CD8-positive, alpha-beta memory T cell (primary cell): ENCODE measurements around the gene TMEM256. TPM values are rescaled to one million over a fixed set of nuclear protein-coding genes. Genes with fewer than 3 reads are reported as not detected.
A peak's percentile ranks its signal among the peaks of the same experiment; 100 is the strongest.
"Not testable (repeated sequence)": the region's sequence is repeated elsewhere in the genome, so short reads cannot be mapped to it uniquely, and the experiment has no call there.

Source experiments
- CTCF ChIA-PET: fragments of 350-600 bp; sonication (Branson Sonifier 250); formaldehyde crosslinking; loops from one replicate; lab custom pipeline; 2021; ENCODE audit warnings: antibody characterized with exemption; lab: Charles Lee
- POLR2A ChIA-PET: fragments of 350-600 bp; sonication (Branson Sonifier 250); formaldehyde crosslinking; loops from one replicate; lab custom pipeline; 2021; ENCODE audit warnings: antibody characterized with exemption; lab: Charles Lee
- DNase-seq, 5 donors: peaks; one replicate each; pipeline versions ENCODE4 v3.0.0 to v3.0.0-alpha.2; 2020 to 2022; ENCODE audit warnings: mixed read lengths in 1 of 5
- H3K27ac ChIP-seq: one replicate; pipeline ENCODE4 v1.7.0; 2013; ENCODE audit warnings: low read depth, mild to moderate bottlenecking, low read length, moderate library complexity
- H3K27me3 ChIP-seq: 2 replicates; pipeline ENCODE4 v1.7.0; 2013; ENCODE audit warnings: low read length, mild to moderate bottlenecking; ENCODE audit not compliant: insufficient read depth, poor library complexity, severe bottlenecking
- H3K36me3 ChIP-seq: 2 replicates; pipeline ENCODE4 v1.7.0; 2013; ENCODE audit warnings: mild to moderate bottlenecking, low read length, moderate library complexity; ENCODE audit not compliant: insufficient read depth
- H3K4me1 ChIP-seq: 2 replicates; pipeline ENCODE4 v1.7.0; 2013; ENCODE audit warnings: mild to moderate bottlenecking, low read length, moderate library complexity; ENCODE audit not compliant: insufficient read depth
- H3K4me3 ChIP-seq: 2 replicates; pipeline ENCODE4 v1.7.0; 2013; ENCODE audit warnings: mild to moderate bottlenecking, low read length
- H3K9me3 ChIP-seq: 2 replicates; pipeline ENCODE4 v1.7.0; 2013; ENCODE audit warnings: mild to moderate bottlenecking, low read length
- H3K27ac Mint-ChIP-seq, 8 donors: one replicate each; pipeline ENCODE4 v1.8.0; 2020 to 2021; ENCODE audit warnings: mixed read lengths in 8 of 8, mild to moderate bottlenecking in 6 of 8, inconsistent platforms in 3 of 8, moderate library complexity in 3 of 8
- H3K27me3 Mint-ChIP-seq, 2 donors: one replicate each; pipeline ENCODE4 v1.8.0; 2020 to 2021; ENCODE audit warnings: mixed read lengths in 2 of 2, mild to moderate bottlenecking in 1 of 2, moderate library complexity in 1 of 2
- H3K36me3 Mint-ChIP-seq, 3 donors: one replicate each; pipeline ENCODE4 v1.8.0; 2020 to 2021; ENCODE audit warnings: mixed read lengths in 3 of 3, inconsistent platforms in 1 of 3, mild to moderate bottlenecking in 1 of 3
- H3K4me1 Mint-ChIP-seq, 3 donors: one replicate each; pipeline ENCODE4 v1.8.0; 2020 to 2021; ENCODE audit warnings: mixed read lengths in 3 of 3, inconsistent platforms in 1 of 3, mild to moderate bottlenecking in 1 of 3
- H3K4me3 Mint-ChIP-seq, 7 donors: one replicate each; pipeline ENCODE4 v1.8.0; 2020 to 2021; ENCODE audit warnings: mixed read lengths in 7 of 7, mild to moderate bottlenecking in 6 of 7, moderate library complexity in 4 of 7, inconsistent platforms in 2 of 7
- H3K9me3 Mint-ChIP-seq, 5 donors: one replicate each; pipeline ENCODE4 v1.8.0; 2020 to 2022; ENCODE audit warnings: mixed read lengths in 5 of 5, mild to moderate bottlenecking in 3 of 5, moderate library complexity in 2 of 5, inconsistent platforms in 1 of 5
- polyA plus RNA-seq: library from polyadenylated mRNA; unstranded; fragments of 300-500 nt; fragmentation: Illumina TruSeq; gene quantifications from one replicate; pipeline ENCODE4 v1.2.3, GENCODE V29; 2021
- total RNA-seq, 2 experiments: library from RNA; stranded (reverse); gene quantifications; one replicate each; pipeline ENCODE4 v1.2.3, GENCODE V29; 2021

Gene TMEM256
- total and polyA plus RNA-seq, 3 experiments from 2014 or later = 45.4 to 62.4 (median 51.4) TPM

GRCh38 chr17:7380321-7380720 is 23.6 kb downstream of the TMEM256 start:
- Mint-ChIP-seq H3K4me3 (no peak overlapping the region), H3K36me3 (peaks cover 0 to 6% (median 0%) of the 10 kb centered on the region in 3 donors), H3K27me3 (peaks cover 25 to 46% of the 10 kb centered on the region in 2 donors), H3K9me3 (peaks cover 0 to 5% (median 2%) of the 10 kb centered on the region in 5 donors), H3K4me1 (peaks cover 12 to 16% (median 15%) of the 10 kb centered on the region in 3 donors), H3K27ac (peak overlapping the region in 1 of 8 donors; percentile 20)
- Histone ChIP-seq H3K4me1 (peaks cover 13% of the 10 kb centered on the region), H3K4me3 (no peak overlapping the region), H3K36me3 (no peaks in the 10 kb centered on the region), H3K27ac (no peak overlapping the region), H3K9me3 (no peaks in the 10 kb centered on the region), H3K27me3 (peaks cover 16% of the 10 kb centered on the region)
- ChIA-PET POLR2A (no interaction called here), CTCF (no interaction called here)
- no peak for DNase-seq

- no peak for DNase-seq
- Mint-ChIP-seq H3K36me3 (peaks cover 0 to 6% (median 0%) of the 10 kb centered on the region in 3 donors), H3K27me3 (peaks cover 25 to 50% of the 10 kb centered on the region in 2 donors), H3K4me3 (no peak overlapping the region), H3K27ac (no peak overlapping the region), H3K4me1 (peaks cover 6 to 9% (median 8%) of the 10 kb centered on the region in 3 donors), H3K9me3 (peaks cover 0 to 5% (median 2%) of the 10 kb centered on the region in 5 donors)
- Histone ChIP-seq H3K4me3 (no peak overlapping the region), H3K36me3 (no peaks in the 10 kb centered on the region), H3K4me1 (peaks cover 8% of the 10 kb centered on the region), H3K27ac (no peak overlapping the region), H3K9me3 (no peaks in the 10 kb centered on the region), H3K27me3 (peaks cover 16% of the 10 kb centered on the region)
- ChIA-PET CTCF (no interaction called here), POLR2A (no interaction called here)
These were observed 24.8 kb downstream of the TMEM256 start for GRCh38 chr17:7379134-7379533.

- no peaks in the 10 kb centered on the region for H3K4me1 Mint-ChIP-seq
- CTCF ChIA-PET = interaction anchor here (0.7 kb wide), 1 partner anchor 9 kb away, joined by 3 read pairs; no protein-coding TSS in a partner anchor
- no peaks in the 10 kb centered on the region for H3K4me1 ChIP-seq
- H3K27ac Mint-ChIP-seq = no peak overlapping the region
- peaks cover 0 to 4% (median 0%) of the 10 kb centered on the region in 3 donors for H3K36me3 Mint-ChIP-seq
- H3K36me3 ChIP-seq = no peaks in the 10 kb centered on the region
- no peak for DNase-seq
- H3K4me3 Mint-ChIP-seq = no peak overlapping the region
- H3K27ac ChIP-seq = no peak overlapping the region
- no peaks in the 10 kb centered on the region for H3K9me3 ChIP-seq
- peaks cover 0 to 5% (median 2%) of the 10 kb centered on the region in 5 donors for H3K9me3 Mint-ChIP-seq
- POLR2A ChIA-PET = no interaction called here
- peaks cover 9 to 21% of the 10 kb centered on the region in 2 donors for H3K27me3 Mint-ChIP-seq
- H3K27me3 ChIP-seq = no peaks in the 10 kb centered on the region
- H3K4me3 ChIP-seq = no peak overlapping the region
These were observed 29.5 kb downstream of the TMEM256 start for GRCh38 chr17:7374353-7374752.

- no peaks in the 10 kb centered on the region for H3K4me1 Mint-ChIP-seq
- no peak overlapping the region for H3K27ac Mint-ChIP-seq
- H3K27me3 Mint-ChIP-seq = peaks cover 2 to 4% of the 10 kb centered on the region in 2 donors
- H3K36me3 Mint-ChIP-seq = no peaks in the 10 kb centered on the region
- Histone ChIP-seq H3K27ac (no peak overlapping the region), H3K9me3 (no peaks in the 10 kb centered on the region), H3K4me1 (no peaks in the 10 kb centered on the region), H3K36me3 (no peaks in the 10 kb centered on the region), H3K27me3 (no peaks in the 10 kb centered on the region), H3K4me3 (no peak overlapping the region)
- CTCF ChIA-PET = interaction anchor here (2.1 to 3.1 kb wide), 2 partner anchors 15 to 66 kb away, joined by 7 to 14 read pairs; no protein-coding TSS in a partner anchor
- no peak overlapping the region for H3K4me3 Mint-ChIP-seq
- DNase-seq = no peak
- POLR2A ChIA-PET = interaction anchor here (0.7 kb wide), 1 partner anchor 181 kb away, joined by 3 read pairs; no protein-coding TSS in a partner anchor
- H3K9me3 Mint-ChIP-seq = no peaks in the 10 kb centered on the region
These were observed 33.0 kb downstream of the TMEM256 start for GRCh38 chr17:7370853-7371252.

GRCh38 chr17:7369825-7370224 is 34.1 kb downstream of the TMEM256 start:
- H3K9me3 Mint-ChIP-seq = no peaks in the 10 kb centered on the region
- Histone ChIP-seq H3K4me1 (no peaks in the 10 kb centered on the region), H3K9me3 (no peaks in the 10 kb centered on the region), H3K27ac (no peak overlapping the region), H3K36me3 (no peaks in the 10 kb centered on the region), H3K27me3 (no peaks in the 10 kb centered on the region), H3K4me3 (no peak overlapping the region)
- peaks cover 2 to 4% of the 10 kb centered on the region in 2 donors for H3K27me3 Mint-ChIP-seq
- POLR2A ChIA-PET = no interaction called here
- no peaks in the 10 kb centered on the region for H3K36me3 Mint-ChIP-seq
- no peak overlapping the region for H3K27ac Mint-ChIP-seq
- CTCF ChIA-PET = interaction anchor here (2.1 to 3.1 kb wide), 2 partner anchors 14 to 67 kb away, joined by 7 to 14 read pairs; no protein-coding TSS in a partner anchor
- DNase-seq = no peak
- H3K4me3 Mint-ChIP-seq = no peak overlapping the region
- no peaks in the 10 kb centered on the region for H3K4me1 Mint-ChIP-seq

GRCh38 chr17:7368599-7368994 is 35.3 kb downstream of the TMEM256 start:
- H3K27me3 ChIP-seq, H3K4me1 Mint-ChIP-seq, H3K36me3 ChIP-seq, H3K4me3 Mint-ChIP-seq, H3K27me3 Mint-ChIP-seq, H3K27ac Mint-ChIP-seq, H3K4me1 ChIP-seq, POLR2A ChIA-PET, DNase-seq, H3K4me3 ChIP-seq, H3K9me3 ChIP-seq, H3K9me3 Mint-ChIP-seq, H3K36me3 Mint-ChIP-seq, H3K27ac ChIP-seq: not testable (repeated sequence)
- CTCF ChIA-PET = interaction anchor here (1.9 to 2.1 kb wide), 2 partner anchors 13 to 15 kb away, joined by 5 to 7 read pairs; no protein-coding TSS in a partner anchor

GRCh38 chr17:7367918-7368598 is 35.8 kb downstream of the TMEM256 start:
- H3K36me3 Mint-ChIP-seq = no peaks in the 10 kb centered on the region
- no peaks in the 10 kb centered on the region for H3K9me3 ChIP-seq
- H3K4me1 ChIP-seq = no peaks in the 10 kb centered on the region
- H3K4me1 Mint-ChIP-seq = no peaks in the 10 kb centered on the region
- CTCF ChIA-PET = interaction anchor here (1.9 kb wide), 1 partner anchor 16 kb away, joined by 5 read pairs; no protein-coding TSS in a partner anchor
- DNase-seq = no peak
- no peak overlapping the region for H3K4me3 Mint-ChIP-seq
- no peak overlapping the region for H3K4me3 ChIP-seq
- H3K27me3 Mint-ChIP-seq = peaks cover 0 to 2% of the 10 kb centered on the region in 2 donors
- no peak overlapping the region for H3K27ac Mint-ChIP-seq
- no peak overlapping the region for H3K27ac ChIP-seq
- no peaks in the 10 kb centered on the region for H3K9me3 Mint-ChIP-seq
- no peaks in the 10 kb centered on the region for H3K27me3 ChIP-seq
- H3K36me3 ChIP-seq = no peaks in the 10 kb centered on the region
- POLR2A ChIA-PET = interaction anchor here (0.6 kb wide), 1 partner anchor 94 kb away, joined by 6 read pairs; no protein-coding TSS in a partner anchor

GRCh38 chr17:7367083-7367482 is 36.8 kb downstream of the TMEM256 start:
- Histone ChIP-seq H3K27me3 (no peaks in the 10 kb centered on the region), H3K27ac (no peak overlapping the region), H3K4me3 (no peak overlapping the region), H3K9me3 (no peaks in the 10 kb centered on the region), H3K4me1 (no peaks in the 10 kb centered on the region), H3K36me3 (no peaks in the 10 kb centered on the region)
- peak overlapping the region in 1 of 8 donors; percentile 41 for H3K27ac Mint-ChIP-seq
- peaks cover 0 to under 1% of the 10 kb centered on the region in 2 donors for H3K27me3 Mint-ChIP-seq
- no peak for DNase-seq
- H3K9me3 Mint-ChIP-seq = no peaks in the 10 kb centered on the region
- ChIA-PET POLR2A (no interaction called here), CTCF (no interaction called here)
- no peaks in the 10 kb centered on the region for H3K36me3 Mint-ChIP-seq
- H3K4me3 Mint-ChIP-seq = no peak overlapping the region
- H3K4me1 Mint-ChIP-seq = no peaks in the 10 kb centered on the region
